ENCODE data around the gene GRAP2. TPM values are rescaled to one million over a fixed set of nuclear protein-coding genes. Genes with fewer than 3 reads are reported as not detected.

GRAP2 gene
- polyA plus RNA-seq, 3 donors = 0.05 to 4.2 (median 0.97) TPM

DNA sequence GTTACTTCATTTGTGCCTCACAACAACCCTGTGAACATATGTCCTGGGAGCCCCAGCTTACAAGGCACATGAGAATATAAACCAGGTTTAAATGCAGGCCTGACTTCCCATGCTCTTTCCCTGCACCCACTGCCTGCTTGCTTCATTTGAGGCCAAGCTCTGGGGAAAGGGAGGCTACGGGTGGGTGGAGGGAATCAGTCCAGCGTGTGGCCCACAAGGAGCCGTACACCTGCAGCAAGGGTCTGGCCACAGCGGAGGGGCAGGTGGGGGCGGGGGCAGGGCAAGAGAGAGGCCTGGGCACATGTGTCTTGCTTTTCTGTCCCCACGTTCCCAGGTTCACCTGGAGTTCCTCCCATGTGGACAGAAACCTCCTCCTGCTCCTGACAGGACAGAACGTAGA, 120.1 kb downstream of the GRAP2 start:
- H4K20me1 ChIP-seq (ENCODE audit: insufficient read depth, low read length) = no peaks in the 10 kb centered on the region
- no peaks in the 10 kb centered on the region for H3K9me3 Mint-ChIP-seq
- H3K4me2 ChIP-seq (replicated peaks; ENCODE audit: extremely low read depth, low read length, poor library complexity, severe bottlenecking) = no peak overlapping the region
- TF ChIP-seq, protein P1, sequence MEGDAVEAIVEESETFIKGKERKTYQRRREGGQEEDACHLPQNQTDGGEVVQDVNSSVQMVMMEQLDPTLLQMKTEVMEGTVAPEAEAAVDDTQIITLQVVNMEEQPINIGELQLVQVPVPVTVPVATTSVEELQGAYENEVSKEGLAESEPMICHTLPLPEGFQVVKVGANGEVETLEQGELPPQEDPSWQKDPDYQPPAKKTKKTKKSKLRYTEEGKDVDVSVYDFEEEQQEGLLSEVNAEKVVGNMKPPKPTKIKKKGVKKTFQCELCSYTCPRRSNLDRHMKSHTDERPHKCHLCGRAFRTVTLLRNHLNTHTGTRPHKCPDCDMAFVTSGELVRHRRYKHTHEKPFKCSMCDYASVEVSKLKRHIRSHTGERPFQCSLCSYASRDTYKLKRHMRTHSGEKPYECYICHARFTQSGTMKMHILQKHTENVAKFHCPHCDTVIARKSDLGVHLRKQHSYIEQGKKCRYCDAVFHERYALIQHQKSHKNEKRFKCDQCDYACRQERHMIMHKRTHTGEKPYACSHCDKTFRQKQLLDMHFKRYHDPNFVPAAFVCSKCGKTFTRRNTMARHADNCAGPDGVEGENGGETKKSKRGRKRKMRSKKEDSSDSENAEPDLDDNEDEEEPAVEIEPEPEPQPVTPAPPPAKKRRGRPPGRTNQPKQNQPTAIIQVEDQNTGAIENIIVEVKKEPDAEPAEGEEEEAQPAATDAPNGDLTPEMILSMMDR (IDR thresholded peaks at IDR 0.05) = no peak
- no peak overlapping the region for H3K4me3 ChIP-seq (replicated peaks in 1 of 3; ENCODE audit: low read depth in 2 of 3, low read length in 3 of 3)
- H3K27me3 Mint-ChIP-seq (ENCODE audit: low read depth in 3 of 3) = peaks cover 3 to 16% (median 3%) of the 10 kb centered on the region in 3 donors
- intact Hi-C loops (cut with micrococcal nuclease) = no loop called here
- no peak overlapping the region for H3K27ac ChIP-seq (ENCODE audit: low read depth in 1 of 2, low read length in 2 of 2)
- no peaks in the 10 kb centered on the region for H3K4me1 ChIP-seq (ENCODE audit: control insufficient read depth in 1 of 2, insufficient read depth in 2 of 2, low read length in 2 of 2)
- no peaks in the 10 kb centered on the region for H3K27me3 ChIP-seq (ENCODE audit: control insufficient read depth in 2 of 2, insufficient read depth in 2 of 2, low read length in 2 of 2)
- H3K36me3 Mint-ChIP-seq = no peaks in the 10 kb centered on the region
- no peaks in the 10 kb centered on the region for H3K36me3 ChIP-seq (replicated peaks in 1 of 2; ENCODE audit: control insufficient read depth in 1 of 2, insufficient read depth in 2 of 2, low read length in 2 of 2)
- H3K4me3 Mint-ChIP-seq = no peak overlapping the region
- H3K9ac ChIP-seq (ENCODE audit: insufficient read depth, low read length, poor library complexity, severe bottlenecking) = no peak overlapping the region
- H3K79me2 ChIP-seq (ENCODE audit: insufficient read depth, low read length) = no peaks in the 10 kb centered on the region
- H3K9me3 ChIP-seq (replicated peaks in 1 of 2; ENCODE audit: control insufficient read depth in 1 of 2, insufficient read depth in 1 of 2, low read length in 2 of 2) = no peaks in the 10 kb centered on the region
- no peak overlapping the region for H2AFZ ChIP-seq (ENCODE audit: insufficient read depth, low read depth, low read length, poor library complexity, severe bottlenecking)
- no peak for DNase-seq
- H3K27ac Mint-ChIP-seq = no peak overlapping the region
- H3K4me1 Mint-ChIP-seq = no peaks in the 10 kb centered on the region
- 93% methylated on average over 7 of the region's 7 CpGs for WGBS (ENCODE audit: insufficient coverage)

DNA sequence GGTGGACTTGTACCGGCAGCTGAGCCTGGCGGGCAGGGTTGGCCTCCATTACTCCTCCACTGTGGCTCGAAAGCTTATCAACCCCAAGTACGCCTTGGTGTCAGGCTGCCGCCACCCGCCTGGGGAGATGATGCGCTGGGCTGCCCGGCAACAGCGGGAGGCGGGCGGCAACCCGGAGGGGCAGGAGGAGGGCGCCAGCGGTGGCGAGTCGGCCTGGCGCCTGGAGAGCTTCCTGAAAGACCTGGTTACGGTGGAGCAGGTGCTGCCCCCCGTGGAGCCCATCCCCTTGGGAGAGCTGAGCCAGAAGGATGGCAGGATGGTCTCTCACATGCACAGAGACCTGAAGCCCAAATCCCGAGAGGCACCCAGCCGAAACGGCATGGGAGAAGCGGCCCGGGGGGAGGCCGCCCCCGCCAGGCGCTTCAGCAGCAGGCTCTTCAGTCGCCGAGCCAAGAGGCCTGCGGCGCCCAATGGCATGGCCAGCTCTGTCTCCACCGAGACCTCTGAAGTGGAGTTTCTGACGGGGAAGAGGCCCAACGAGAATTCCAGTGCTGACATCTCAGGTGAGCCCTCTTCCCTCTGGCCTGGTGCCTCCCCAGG, 120.6 kb downstream of the GRAP2 start:
- Histone ChIP-seq H3K27me3 (ENCODE audit: control insufficient read depth in 2 of 2, insufficient read depth in 2 of 2, low read length in 2 of 2) (no peaks in the 10 kb centered on the region), H2AFZ (ENCODE audit: insufficient read depth, low read depth, low read length, poor library complexity, severe bottlenecking) (no peak overlapping the region), H3K79me2 (ENCODE audit: insufficient read depth, low read length) (no peaks in the 10 kb centered on the region), H3K4me3 (replicated peaks in 1 of 3; ENCODE audit: low read depth in 2 of 3, low read length in 3 of 3) (no peak overlapping the region), H3K27ac (ENCODE audit: low read depth in 1 of 2, low read length in 2 of 2) (no peak overlapping the region), H3K9ac (ENCODE audit: insufficient read depth, low read length, poor library complexity, severe bottlenecking) (no peak overlapping the region), H3K4me1 (ENCODE audit: control insufficient read depth in 1 of 2, insufficient read depth in 2 of 2, low read length in 2 of 2) (no peaks in the 10 kb centered on the region), H3K9me3 (replicated peaks in 1 of 2; ENCODE audit: control insufficient read depth in 1 of 2, insufficient read depth in 1 of 2, low read length in 2 of 2) (no peaks in the 10 kb centered on the region), H4K20me1 (ENCODE audit: insufficient read depth, low read length) (no peaks in the 10 kb centered on the region), H3K4me2 (replicated peaks; ENCODE audit: extremely low read depth, low read length, poor library complexity, severe bottlenecking) (no peak overlapping the region), H3K36me3 (replicated peaks in 1 of 2; ENCODE audit: control insufficient read depth in 1 of 2, insufficient read depth in 2 of 2, low read length in 2 of 2) (no peaks in the 10 kb centered on the region)
- intact Hi-C loops (cut with micrococcal nuclease) = no loop called here
- no peak overlapping the region for H3K4me3 Mint-ChIP-seq
- H3K9me3 Mint-ChIP-seq = no peaks in the 10 kb centered on the region
- no peak overlapping the region for H3K27ac Mint-ChIP-seq
- WGBS (ENCODE audit: insufficient coverage) = 96% methylated on average over 33 of the region's 34 CpGs
- TF ChIP-seq, protein P1 (IDR thresholded peaks at IDR 0.05) = no peak
- DNase-seq = no peak
- no peaks in the 10 kb centered on the region for H3K36me3 Mint-ChIP-seq
- no peaks in the 10 kb centered on the region for H3K4me1 Mint-ChIP-seq
- H3K27me3 Mint-ChIP-seq (ENCODE audit: low read depth in 3 of 3) = peaks cover 3 to 16% (median 5%) of the 10 kb centered on the region in 3 donors

Measured in CD14-positive monocyte (primary cell).